GM12874 (cell line): Measurements from ENCODE around the gene WDFY4.

Experiments
- CTCF ChIP-seq: IDR thresholded peaks from 2 replicates; pipeline ENCODE4 v1.5.1; 2011; ENCODE audit warnings: low read depth, mild to moderate bottlenecking, control low read depth, low read length, moderate library complexity; ENCODE audit not compliant: insufficient read depth

Gene WDFY4

GRCh38 chr10:48890888-48891850 is 206.5 kb downstream of the WDFY4 start:
- no peak for TF ChIP-seq CTCF

- TF ChIP-seq CTCF: no peak
Observed at GRCh38 chr10:48894911-48895802, 210.5 kb downstream of the WDFY4 start.

- TF ChIP-seq CTCF: no peak
Observed at GRCh38 chr10:48895803-48896195, 211.1 kb downstream of the WDFY4 start.

- no peak for TF ChIP-seq CTCF
Observed at GRCh38 chr10:48896756-48897440, 212.2 kb downstream of the WDFY4 start.

GRCh38 chr10:48897441-48897790 is 212.7 kb downstream of the WDFY4 start:
- TF ChIP-seq CTCF: no peak

GRCh38 chr10:48898426-48898825 is 213.8 kb downstream of the WDFY4 start:
- no peak for TF ChIP-seq CTCF

GRCh38 chr10:48899781-48900180 is 215.1 kb downstream of the WDFY4 start:
- no peak for TF ChIP-seq CTCF
